Stimulated activated CD8-positive, alpha-beta memory T cell treated with anti-CD3 and anti-CD28 coated beads, Interleukin-2, amount 100 ng/mL, for 1 hour (primary cell): ENCODE data around the gene ANKMY1.

Experiments
- DNase-seq, 2 donors: peaks; one replicate each; pipeline ENCODE4 v3.0.0-alpha.2; 2020; ENCODE audit warnings: low read depth in 2 of 2

The ANKMY1 gene

GRCh38 chr2:240460781-240461431 is 96.9 kb downstream of the ANKMY1 start:
- DNase-seq, result no peak

- no peak for DNase-seq
Observed at GRCh38 chr2:240460253-240460711, 97.5 kb downstream of the ANKMY1 start.

GRCh38 chr2:240459401-240460252 is 98.2 kb downstream of the ANKMY1 start:
- DNase-seq, result no peak

GRCh38 chr2:240458900-240459391 is 98.8 kb downstream of the ANKMY1 start:
- no peak for DNase-seq

- DNase-seq, result no peak
Observed at GRCh38 chr2:240458044-240458899, 99.5 kb downstream of the ANKMY1 start.

- no peak for DNase-seq
Observed at GRCh38 chr2:240457223-240458043, 100.4 kb downstream of the ANKMY1 start.

GRCh38 chr2:240456447-240457222 is 101.2 kb downstream of the ANKMY1 start:
- no peak for DNase-seq

GRCh38 chr2:240455647-240456446 is 101.9 kb downstream of the ANKMY1 start:
- DNase-seq, result no peak

- DNase-seq, result no peak
Observed at GRCh38 chr2:240455272-240455646, 102.5 kb downstream of the ANKMY1 start.

- DNase-seq, result no peak
Observed at GRCh38 chr2:240454106-240454901, 103.5 kb downstream of the ANKMY1 start.

- DNase-seq, result no peak
Observed at GRCh38 chr2:240453461-240454105, 104.2 kb downstream of the ANKMY1 start.

GRCh38 chr2:240452462-240453256 is 105.1 kb downstream of the ANKMY1 start:
- no peak for DNase-seq

GRCh38 chr2:240451791-240452461 is 105.9 kb downstream of the ANKMY1 start:
- no peak for DNase-seq

GRCh38 chr2:240451108-240451611 is 106.6 kb downstream of the ANKMY1 start:
- no peak for DNase-seq

GRCh38 chr2:240450532-240451107 is 107.2 kb downstream of the ANKMY1 start:
- DNase-seq, result no peak
